Right atrium auricular region (tissue), 2 donors: ENCODE results near the gene XYLB. TPM values are rescaled to one million over a fixed set of nuclear protein-coding genes. Genes with fewer than 3 reads are reported as not detected.

Experiments
- DNase-seq: peaks from one replicate; pipeline ENCODE4 v3.0.0-alpha.2; 2019; ENCODE audit warnings: low spot score
- H3K27ac ChIP-seq, 2 donors: fragments of 200-600 bp; sonication (generic); 1 replicate in 1 of 2; 2 replicates in 1 of 2; pipeline ENCODE4 v1.5.1; 2016 to 2019
- H3K27me3 ChIP-seq, 2 donors: fragments of 200-600 bp; sonication (generic); one replicate each; pipeline versions ENCODE4 v1.5.1 to v1.6.0; 2017 to 2019
- H3K36me3 ChIP-seq: fragments of 200-600 bp; sonication (generic); one replicate; pipeline ENCODE4 v1.5.1; 2016
- H3K4me1 ChIP-seq, 2 donors: fragments of 200-600 bp; sonication (generic); one replicate each; pipeline versions ENCODE4 v1.5.1 to v1.6.0; 2017 to 2019
- H3K4me3 ChIP-seq, 2 donors: fragments of 200-600 bp; sonication (generic); 1 replicate in 1 of 2; 2 replicates in 1 of 2; pipeline ENCODE4 v1.5.1; 2017 to 2019; ENCODE audit warnings: mild to moderate bottlenecking in 1 of 2, moderate library complexity in 1 of 2
- H3K9me3 ChIP-seq, 2 donors: fragments of 200-600 bp; sonication (generic); one replicate each; pipeline ENCODE4 v1.5.1; 2019
- total RNA-seq, 2 donors: library from RNA; depleted of rRNA; stranded (reverse); fragments of >200 nt; gene quantifications; one replicate each; pipeline ENCODE4 v1.1.0, GENCODE V29; 2016
- TF ChIP-seq, protein P1 (sequence below), 2 donors: fragments of 200-600 bp; sonication (generic); IDR thresholded peaks; one replicate each; pipeline ENCODE4 v1.5.1; 2019; ENCODE audit warnings: antibody characterized with exemption in 2 of 2

Gene XYLB
- total RNA-seq, 2 donors from 2014 or later: 0.70 to 0.79 TPM

DNA sequence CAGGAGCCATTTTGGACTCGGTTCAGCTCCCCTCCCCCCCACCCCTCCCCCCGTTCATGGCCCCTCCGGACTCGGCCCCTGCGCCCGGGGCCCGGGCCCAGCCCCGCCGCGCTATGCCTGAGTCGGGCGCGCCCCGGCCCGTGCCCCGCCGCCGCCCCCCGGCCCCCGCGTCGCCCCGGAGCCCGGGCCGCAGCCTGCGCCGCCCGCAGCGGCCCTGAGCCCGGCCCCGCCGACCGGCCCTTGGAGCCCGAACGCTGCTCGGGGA, 107.3 kb downstream of the XYLB start:
- TF ChIP-seq, protein P1, sequence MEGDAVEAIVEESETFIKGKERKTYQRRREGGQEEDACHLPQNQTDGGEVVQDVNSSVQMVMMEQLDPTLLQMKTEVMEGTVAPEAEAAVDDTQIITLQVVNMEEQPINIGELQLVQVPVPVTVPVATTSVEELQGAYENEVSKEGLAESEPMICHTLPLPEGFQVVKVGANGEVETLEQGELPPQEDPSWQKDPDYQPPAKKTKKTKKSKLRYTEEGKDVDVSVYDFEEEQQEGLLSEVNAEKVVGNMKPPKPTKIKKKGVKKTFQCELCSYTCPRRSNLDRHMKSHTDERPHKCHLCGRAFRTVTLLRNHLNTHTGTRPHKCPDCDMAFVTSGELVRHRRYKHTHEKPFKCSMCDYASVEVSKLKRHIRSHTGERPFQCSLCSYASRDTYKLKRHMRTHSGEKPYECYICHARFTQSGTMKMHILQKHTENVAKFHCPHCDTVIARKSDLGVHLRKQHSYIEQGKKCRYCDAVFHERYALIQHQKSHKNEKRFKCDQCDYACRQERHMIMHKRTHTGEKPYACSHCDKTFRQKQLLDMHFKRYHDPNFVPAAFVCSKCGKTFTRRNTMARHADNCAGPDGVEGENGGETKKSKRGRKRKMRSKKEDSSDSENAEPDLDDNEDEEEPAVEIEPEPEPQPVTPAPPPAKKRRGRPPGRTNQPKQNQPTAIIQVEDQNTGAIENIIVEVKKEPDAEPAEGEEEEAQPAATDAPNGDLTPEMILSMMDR (IDR thresholded peaks at IDR 0.05): no peak
- peaks cover 0 to 33% of the 10 kb centered on the region in 2 donors for H3K4me1 ChIP-seq
- peak overlapping the region; percentile 73 to 77 for H3K4me3 ChIP-seq
- no peak for DNase-seq
- H3K27me3 ChIP-seq: no peaks in the 10 kb centered on the region
- H3K9me3 ChIP-seq: no peaks in the 10 kb centered on the region
- H3K36me3 ChIP-seq: no peaks in the 10 kb centered on the region
- peak overlapping the region; percentile 72 to 80 for H3K27ac ChIP-seq

DNA sequence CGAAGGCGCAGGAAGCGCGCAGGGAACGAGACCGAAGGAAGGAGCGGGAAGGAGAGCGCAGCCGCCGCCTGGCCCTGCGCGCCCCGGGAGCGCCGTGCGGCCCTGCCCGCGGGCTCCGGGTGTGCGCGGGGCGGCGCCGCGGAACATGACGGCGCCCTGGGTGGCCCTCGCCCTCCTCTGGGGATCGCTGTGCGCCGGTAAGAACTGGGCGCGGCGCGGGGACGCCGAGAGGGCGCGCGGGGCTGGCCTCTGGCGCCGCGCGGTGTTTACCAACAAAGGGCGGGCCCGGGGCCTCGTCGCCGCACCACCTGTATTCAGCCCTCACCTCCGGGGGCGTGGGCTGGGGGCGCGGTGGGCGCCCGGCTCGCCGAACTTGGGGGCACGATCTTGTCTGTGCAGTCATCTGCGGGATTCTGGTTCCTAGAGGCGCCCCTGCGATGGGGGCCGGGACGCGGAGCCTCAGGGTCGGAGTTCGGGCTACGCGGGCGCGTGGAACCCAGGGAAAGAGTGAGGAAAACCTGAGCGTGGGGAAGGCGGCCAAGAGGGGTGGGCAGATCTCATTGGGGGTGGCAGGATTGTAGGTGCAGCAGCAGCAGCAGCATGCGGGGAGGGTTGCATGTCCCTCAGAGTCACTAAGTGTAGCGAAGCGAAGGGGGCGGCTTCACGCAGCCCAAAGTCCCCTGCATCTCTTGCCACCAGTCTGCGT, 107.7 kb downstream of the XYLB start:
- Histone ChIP-seq H3K4me1 (peaks cover 0 to 38% of the 10 kb centered on the region in 2 donors), H3K9me3 (no peaks in the 10 kb centered on the region), H3K27ac (peak overlapping the region; percentile 72 to 80), H3K36me3 (no peaks in the 10 kb centered on the region), H3K4me3 (peak overlapping the region; percentile 73 to 77), H3K27me3 (no peaks in the 10 kb centered on the region)
- no peak for DNase-seq
- TF ChIP-seq, protein P1 (IDR thresholded peaks at IDR 0.05): no peak

DNA sequence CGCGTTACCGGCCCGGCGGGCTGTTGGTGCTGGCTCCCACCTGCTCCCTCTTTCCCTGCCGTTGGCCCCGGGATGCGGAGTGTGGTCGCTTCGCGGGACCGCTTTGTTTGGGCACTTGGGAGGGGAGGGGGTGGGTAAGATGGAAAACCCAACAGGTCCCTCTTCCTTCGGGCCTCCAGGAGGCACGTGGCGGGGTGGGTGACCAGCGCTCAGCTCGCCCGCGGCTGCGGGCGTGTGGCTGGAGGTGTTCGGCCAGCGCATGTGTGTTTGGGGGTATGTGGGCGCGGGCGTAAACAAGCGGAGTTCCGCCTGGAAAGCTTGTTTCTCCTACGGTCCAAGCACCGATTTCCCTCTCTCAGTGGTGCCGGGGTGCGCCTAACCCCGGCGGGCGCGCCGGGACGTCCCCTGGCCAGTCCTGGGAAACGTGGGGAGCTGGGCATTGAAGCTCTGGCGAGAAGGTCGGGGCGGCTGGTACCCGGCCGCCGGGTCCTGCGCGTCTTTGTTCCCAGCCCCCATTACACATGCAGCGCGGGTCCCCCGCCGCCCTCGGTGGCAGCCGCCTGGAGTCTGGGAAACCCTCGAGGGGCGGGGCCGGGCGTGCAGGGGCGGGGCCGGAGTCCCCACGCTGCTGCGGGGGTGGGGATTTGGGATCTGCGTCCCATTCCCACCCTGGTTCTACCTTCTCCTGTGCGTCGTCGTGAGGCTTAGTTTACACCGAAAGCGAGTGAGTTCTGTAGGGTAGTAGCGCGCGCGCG, 108.5 kb downstream of the XYLB start:
- TF ChIP-seq, protein P1 (IDR thresholded peaks at IDR 0.05): no peak
- no peaks in the 10 kb centered on the region for H3K36me3 ChIP-seq
- H3K27me3 ChIP-seq: no peaks in the 10 kb centered on the region
- no peaks in the 10 kb centered on the region for H3K9me3 ChIP-seq
- H3K27ac ChIP-seq: peak overlapping the region; percentile 72 to 80
- peak overlapping the region; percentile 73 to 77 for H3K4me3 ChIP-seq
- peak; percentile 66 for DNase-seq
- H3K4me1 ChIP-seq: peaks cover 0 to 45% of the 10 kb centered on the region in 2 donors

DNA sequence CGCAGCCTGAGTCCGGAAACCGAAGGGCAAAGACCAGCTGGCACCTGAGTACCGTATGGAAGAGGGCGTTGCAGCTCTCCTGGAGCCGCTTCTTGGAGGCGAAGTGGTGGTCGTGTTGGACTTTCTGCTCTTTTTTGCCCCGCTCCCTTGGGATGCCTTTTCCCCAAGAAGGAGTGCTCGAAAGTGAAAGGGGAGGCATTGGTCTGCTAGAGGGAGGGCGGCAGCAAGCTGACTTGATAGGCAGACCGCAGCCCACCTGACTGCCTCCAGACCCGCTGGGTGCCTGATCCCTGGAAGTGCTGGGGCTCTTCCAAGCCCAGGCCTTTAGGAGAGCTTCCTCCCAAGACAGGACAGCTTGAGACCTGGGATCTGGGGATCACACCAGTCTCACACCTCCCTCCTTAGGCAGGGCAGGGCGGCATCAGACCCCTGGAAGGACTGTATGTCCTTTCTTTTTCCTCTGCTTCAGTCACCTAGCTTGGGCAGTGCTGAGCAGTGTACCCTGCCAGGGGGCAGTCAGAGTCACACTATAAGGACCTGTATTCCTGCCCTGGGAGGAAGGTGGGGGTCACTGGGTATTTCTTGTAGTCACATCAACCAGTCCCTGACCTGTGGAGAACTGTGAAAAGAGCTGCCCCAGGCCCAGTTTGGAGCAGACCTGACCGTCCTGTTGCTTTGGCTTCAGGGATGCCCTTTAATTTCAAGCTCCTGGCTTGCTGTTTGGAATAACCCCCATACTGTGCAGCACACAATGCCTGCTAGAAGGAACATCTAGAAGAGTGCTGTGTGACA, 109.2 kb downstream of the XYLB start:
- Histone ChIP-seq H3K4me3 (peak overlapping the region; percentile 73 to 77), H3K9me3 (no peaks in the 10 kb centered on the region), H3K36me3 (no peaks in the 10 kb centered on the region), H3K4me1 (peaks cover 0 to 53% of the 10 kb centered on the region in 2 donors), H3K27ac (peak overlapping the region; percentile 72 to 80), H3K27me3 (no peaks in the 10 kb centered on the region)
- no peak for DNase-seq
- TF ChIP-seq, protein P1 (IDR thresholded peaks at IDR 0.05): no peak

DNA sequence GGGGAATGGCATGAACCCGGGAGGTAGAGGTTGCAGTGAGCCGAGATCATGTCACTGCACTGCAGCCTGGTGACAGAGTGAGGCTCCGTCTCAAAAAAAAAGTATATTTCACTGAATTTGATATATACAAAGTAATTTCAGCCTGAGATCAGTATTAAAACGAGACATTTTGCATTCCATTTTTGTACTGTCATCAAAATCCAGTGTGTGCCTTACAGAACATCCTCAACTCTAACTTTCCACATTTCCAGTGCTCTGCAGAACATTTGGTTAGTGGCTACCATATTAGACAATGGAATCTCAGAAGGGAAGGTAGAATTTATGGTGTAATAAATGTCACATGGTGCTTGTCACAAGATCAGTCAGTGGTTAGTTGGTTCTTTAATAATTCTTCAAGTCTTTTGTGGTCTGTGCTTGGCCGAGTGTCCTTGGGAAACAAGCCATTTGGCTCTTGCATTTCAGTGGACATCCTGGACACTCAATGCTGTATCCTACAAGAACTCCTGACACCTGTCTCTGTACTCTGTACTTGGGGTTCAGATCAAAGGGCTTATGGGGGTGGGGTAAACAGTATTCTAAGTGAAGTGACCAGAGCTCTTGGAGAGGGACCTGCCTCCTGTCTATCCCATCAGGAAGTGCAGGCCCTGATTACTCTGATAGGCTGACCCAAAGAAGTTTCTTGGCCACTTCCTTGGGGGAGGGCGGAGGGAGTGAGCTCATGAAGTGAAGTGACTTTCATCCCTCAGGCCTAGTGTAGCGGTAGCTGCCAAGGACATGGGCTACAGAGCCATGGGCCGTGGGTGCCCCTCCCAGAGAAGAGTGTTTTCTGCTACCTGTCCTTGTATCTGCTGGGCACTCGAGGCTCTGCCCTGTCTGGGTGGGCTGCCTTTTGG, 110.8 kb downstream of the XYLB start:
- Histone ChIP-seq H3K4me3 (no peak overlapping the region), H3K4me1 (peaks cover 0 to 60% of the 10 kb centered on the region in 2 donors), H3K36me3 (no peaks in the 10 kb centered on the region), H3K9me3 (no peaks in the 10 kb centered on the region), H3K27me3 (no peaks in the 10 kb centered on the region), H3K27ac (no peak overlapping the region)
- no peak for DNase-seq
- TF ChIP-seq, protein P1 (IDR thresholded peaks at IDR 0.05): no peak
